Measurements from ENCODE around the gene ADRB2.

ADRB2 gene

GRCh38 chr5:148793261-148793660, 33.1 kb upstream of the ADRB2 start:
- Histone ChIP-seq H3K4me3 (ENCODE audit: low read depth, low read length, poor library complexity, severe bottlenecking) (no peak overlapping the region), H3K4me2 (ENCODE audit: low read length) (no peak overlapping the region), H3K9me2 (ENCODE audit: low read depth, low read length) (no peaks in the 10 kb centered on the region), H3F3A (ENCODE audit: insufficient read depth, low read length) (no peaks in the 10 kb centered on the region), H3K9me3 (ENCODE audit: low read length) (no peaks in the 10 kb centered on the region), H3K4me1 (ENCODE audit: insufficient read depth, low read length, severe bottlenecking) (no peaks in the 10 kb centered on the region), H3K27ac (ENCODE audit: low read depth, low read length, poor library complexity, severe bottlenecking) (no peak overlapping the region), H2AFZ (ENCODE audit: low read length) (no peak overlapping the region), H4K20me1 (ENCODE audit: insufficient read depth, low read length) (no peaks in the 10 kb centered on the region), H3K36me3 (ENCODE audit: insufficient read depth, low read length) (no peaks in the 10 kb centered on the region), H3K27me3 (ENCODE audit: insufficient read depth, low read length) (no peaks in the 10 kb centered on the region), H3K79me2 (ENCODE audit: insufficient read depth, low read length) (no peaks in the 10 kb centered on the region), H3K9ac (ENCODE audit: low read length) (no peak overlapping the region)
- TF ChIP-seq EZH2 (IDR thresholded peaks at IDR 0.05; ENCODE audit: borderline replicate concordance, low read length) (no peak), CTCF (IDR thresholded peaks at IDR 0.05; ENCODE audit: low read length) (no peak)

GRCh38 chr5:148794275-148794674, 32.1 kb upstream of the ADRB2 start:
- Histone ChIP-seq H3K4me3 (ENCODE audit: low read depth, low read length, poor library complexity, severe bottlenecking) (no peak overlapping the region), H3K27ac (ENCODE audit: low read depth, low read length, poor library complexity, severe bottlenecking) (no peak overlapping the region), H3F3A (ENCODE audit: insufficient read depth, low read length) (no peaks in the 10 kb centered on the region), H3K9me3 (ENCODE audit: low read length) (no peaks in the 10 kb centered on the region), H3K9ac (ENCODE audit: low read length) (no peak overlapping the region), H3K9me2 (ENCODE audit: low read depth, low read length) (no peaks in the 10 kb centered on the region), H3K79me2 (ENCODE audit: insufficient read depth, low read length) (no peaks in the 10 kb centered on the region), H2AFZ (ENCODE audit: low read length) (no peak overlapping the region), H3K4me2 (ENCODE audit: low read length) (no peak overlapping the region), H3K27me3 (ENCODE audit: insufficient read depth, low read length) (no peaks in the 10 kb centered on the region), H4K20me1 (ENCODE audit: insufficient read depth, low read length) (no peaks in the 10 kb centered on the region), H3K36me3 (ENCODE audit: insufficient read depth, low read length) (no peaks in the 10 kb centered on the region), H3K4me1 (ENCODE audit: insufficient read depth, low read length, severe bottlenecking) (no peaks in the 10 kb centered on the region)
- TF ChIP-seq CTCF (IDR thresholded peaks at IDR 0.05; ENCODE audit: low read length) (no peak), EZH2 (IDR thresholded peaks at IDR 0.05; ENCODE audit: borderline replicate concordance, low read length) (no peak)

- no peaks in the 10 kb centered on the region for H3K9me2 ChIP-seq (ENCODE audit: low read depth, low read length)
- H3K9me3 ChIP-seq (ENCODE audit: low read length) = no peaks in the 10 kb centered on the region
- H3K4me1 ChIP-seq (ENCODE audit: insufficient read depth, low read length, severe bottlenecking) = no peaks in the 10 kb centered on the region
- H3K36me3 ChIP-seq (ENCODE audit: insufficient read depth, low read length) = no peaks in the 10 kb centered on the region
- no peak overlapping the region for H3K4me2 ChIP-seq (ENCODE audit: low read length)
- no peak overlapping the region for H3K27ac ChIP-seq (ENCODE audit: low read depth, low read length, poor library complexity, severe bottlenecking)
- H3K4me3 ChIP-seq (ENCODE audit: low read depth, low read length, poor library complexity, severe bottlenecking) = no peak overlapping the region
- no peaks in the 10 kb centered on the region for H3K79me2 ChIP-seq (ENCODE audit: insufficient read depth, low read length)
- H2AFZ ChIP-seq (ENCODE audit: low read length) = no peak overlapping the region
- H3F3A ChIP-seq (ENCODE audit: insufficient read depth, low read length) = no peaks in the 10 kb centered on the region
- no peaks in the 10 kb centered on the region for H3K27me3 ChIP-seq (ENCODE audit: insufficient read depth, low read length)
- no peak overlapping the region for H3K9ac ChIP-seq (ENCODE audit: low read length)
- no peak for TF ChIP-seq EZH2 (IDR thresholded peaks at IDR 0.05; ENCODE audit: borderline replicate concordance, low read length)
- no peak for TF ChIP-seq CTCF (IDR thresholded peaks at IDR 0.05; ENCODE audit: low read length)
- no peaks in the 10 kb centered on the region for H4K20me1 ChIP-seq (ENCODE audit: insufficient read depth, low read length)
Measured at GRCh38 chr5:148794729-148795561, 31.5 kb upstream of the ADRB2 start.
